K562 (cell line): ENCODE data around the gene DPH2. TPM values are rescaled to one million over a fixed set of nuclear protein-coding genes. Genes with fewer than 3 reads are reported as not detected.

Experiments
- CBX8 ChIP-seq: fragments of 200-600 bp; sonication (generic); IDR thresholded peaks from 2 replicates; pipeline ENCODE4 v1.6.1; 2012; ENCODE audit warnings: borderline replicate concordance, mixed run types, low read depth, mild to moderate bottlenecking, moderate library complexity, mixed read lengths, low read length, control low read depth, inconsistent platforms; ENCODE audit not compliant: poor library complexity, severe bottlenecking; ENCODE audit errors: extremely low read depth
- CEBPB ChIP-seq: fragments of 450-650 bp; IDR thresholded peaks from 2 replicates; pipeline ENCODE4 v1.6.1; 2016; ENCODE audit warnings: missing genetic modification characterization, missing compliant biosample characterization
- FOXK2 ChIP-seq, 2 experiments: fragments of 450-650 bp; IDR thresholded peaks in 1 of 2; conservative IDR thresholded peaks in 1 of 2; 2 replicates each; pipeline ENCODE4 v1.6.1; 2016; ENCODE audit warnings: low read depth in 2 of 2, mild to moderate bottlenecking in 1 of 2
- HNRNPH1 ChIP-seq: fragments of 200-400 bp; formaldehyde crosslinking; optimal IDR thresholded peaks from 2 replicates; pipeline ENCODE3; 2017; ENCODE audit warnings: low read depth, mild to moderate bottlenecking, low read length, moderate library complexity
- ILF3 ChIP-seq: fragments of 450-650 bp; IDR thresholded peaks from 2 replicates; pipeline ENCODE4 v1.6.1; 2018; ENCODE audit warnings: antibody characterized with exemption, mild to moderate bottlenecking, moderate library complexity, borderline replicate concordance
- JUN ChIP-seq, 2 experiments: sonication (generic) in 1 of 2; formaldehyde crosslinking in 1 of 2; IDR thresholded peaks; 2 replicates each; pipeline versions ENCODE4 v1.6.1 to v1.8.0; 2012 to 2022; ENCODE audit warnings: borderline replicate concordance in 2 of 2, mild to moderate bottlenecking in 2 of 2, improper control_type of control experiment in 1 of 2, low read depth in 1 of 2, low read length in 1 of 2, missing genetic modification reagents in 1 of 2
- KDM5B ChIP-seq: fragments of 200-600 bp; sonication (generic); IDR thresholded peaks from 2 replicates; pipeline ENCODE4 v1.6.1; 2012; ENCODE audit warnings: low read depth, mild to moderate bottlenecking, moderate library complexity, low read length, control low read depth, inconsistent platforms; ENCODE audit not compliant: insufficient replicate concordance
- L3MBTL2 ChIP-seq: fragments of 450-650 bp; IDR thresholded peaks from 2 replicates; pipeline ENCODE4 v1.6.1; 2016; ENCODE audit warnings: mild to moderate bottlenecking, moderate library complexity
- LCOR ChIP-seq: sonication (generic); formaldehyde crosslinking; IDR thresholded peaks from 2 replicates; pipeline ENCODE4 v1.8.0; 2022; ENCODE audit warnings: mild to moderate bottlenecking, missing genetic modification reagents
- MIER1 ChIP-seq: fragments of 450-650 bp; IDR thresholded peaks from 2 replicates; pipeline ENCODE4 v1.6.1; 2016; ENCODE audit warnings: antibody characterized with exemption, mild to moderate bottlenecking, low read depth
- MYBL2 ChIP-seq, 2 experiments: fragments of 450-650 bp in 1 of 2; sonication (generic) in 1 of 2; formaldehyde crosslinking in 1 of 2; IDR thresholded peaks; 2 replicates each; pipeline versions ENCODE4 v1.6.1 to v1.8.1; 2017 to 2022; ENCODE audit warnings: borderline replicate concordance in 1 of 2, inconsistent platforms in 1 of 2, low read depth in 1 of 2, mild to moderate bottlenecking in 1 of 2, missing genetic modification reagents in 1 of 2, moderate library complexity in 1 of 2
- MYNN ChIP-seq, 2 experiments: sonication (generic); formaldehyde crosslinking in 1 of 2; IDR thresholded peaks; 2 replicates each; pipeline versions ENCODE4 v1.5.0 to v1.6.1; 2016 to 2020; ENCODE audit warnings: antibody characterized with exemption in 1 of 2, missing genetic modification reagents in 1 of 2
- SAP30 ChIP-seq: fragments of 200-600 bp; sonication (generic); IDR thresholded peaks from 2 replicates; pipeline ENCODE4 v1.6.1; 2012; ENCODE audit warnings: borderline replicate concordance, low read depth, mild to moderate bottlenecking, moderate library complexity, low read length, control low read depth, inconsistent platforms; ENCODE audit not compliant: insufficient read depth, poor library complexity, severe bottlenecking
- SIN3A ChIP-seq, 2 experiments: fragments of 150-350 bp in 1 of 2; IDR thresholded peaks; 2 replicates each; pipeline ENCODE4 v1.6.1; 2011 to 2016; ENCODE audit warnings: borderline replicate concordance in 2 of 2, low read depth in 2 of 2, low read length in 2 of 2, mild to moderate bottlenecking in 2 of 2, moderate library complexity in 2 of 2; ENCODE audit not compliant: control insufficient read depth in 1 of 2
- SMAD4 ChIP-seq: fragments of 250-450 bp; sonication (Bioruptor Pico); conservative IDR thresholded peaks from 2 replicates; pipeline ENCODE4 v1.8.0; 2021; ENCODE audit warnings: inconsistent platforms, mild to moderate bottlenecking, moderate library complexity
- TAF1 ChIP-seq: IDR thresholded peaks from 2 replicates; pipeline ENCODE4 v1.6.1; 2011; ENCODE audit warnings: mild to moderate bottlenecking, low read length, moderate library complexity; ENCODE audit not compliant: insufficient read depth, control insufficient read depth, severe bottlenecking; ENCODE audit errors: extremely low read depth
- U2AF1 ChIP-seq: fragments of 200-400 bp; formaldehyde crosslinking; optimal IDR thresholded peaks from 2 replicates; pipeline ENCODE3; 2017; ENCODE audit warnings: mild to moderate bottlenecking, low read depth, low read length, moderate library complexity
- UBTF ChIP-seq, 2 experiments: IDR thresholded peaks; 2 replicates each; pipeline ENCODE4 v1.6.1; 2012; ENCODE audit warnings: improper control_type of control experiment in 2 of 2, low read depth in 2 of 2, low read length in 2 of 2, borderline replicate concordance in 1 of 2
- ZFX ChIP-seq: sonication (generic); formaldehyde crosslinking; IDR thresholded peaks from 2 replicates; pipeline ENCODE4 v1.8.0; 2022; ENCODE audit warnings: mild to moderate bottlenecking, missing genetic modification reagents, moderate library complexity
- ZNF24 ChIP-seq: fragments of 450-650 bp; IDR thresholded peaks from 2 replicates; pipeline ENCODE4 v1.6.1; 2016
- ZNF263 ChIP-seq: sonication (generic); formaldehyde crosslinking; IDR thresholded peaks from 2 replicates; pipeline ENCODE4 v1.8.0; 2022; ENCODE audit warnings: mild to moderate bottlenecking, missing genetic modification reagents, borderline replicate concordance
- ZNF583 ChIP-seq: fragments of 250-450 bp; sonication (Bioruptor Pico); IDR thresholded peaks from 2 replicates; pipeline ENCODE4 v1.4.0; 2020
- ZNF75A ChIP-seq: fragments of 450-650 bp; formaldehyde crosslinking; IDR thresholded peaks from 2 replicates; pipeline ENCODE4 v1.4.0; 2020; ENCODE audit warnings: mild to moderate bottlenecking
- ZNF764 ChIP-seq: fragments of 250-450 bp; sonication (Bioruptor Pico); IDR thresholded peaks from 2 replicates; pipeline ENCODE4 v1.4.0; 2020; ENCODE audit warnings: low read depth, mild to moderate bottlenecking, moderate library complexity
- polyA plus RNA-seq, 8 experiments: library from polyadenylated mRNA; depleted of rRNA in 4 of 8; stranded (reverse) in 5 of 8; unstranded in 3 of 8; fragments of >200 nt; fragmentation: Nextera tagmentation in 2 of 8; fragmentation: Illumina TruSeq in 1 of 8; extraction: Ambion mirVana in 2 of 8; extraction: Trizol in 1 of 8; gene quantifications; 2 replicates each; pipeline versions ENCODE4 v1.2.1 to v1.2.3, GENCODE V29; 2011 to 2014; ENCODE audit warnings: inconsistent platforms in 1 of 8, missing spikeins in 1 of 8
- total RNA-seq, 7 experiments: library from RNA; depleted of rRNA in 6 of 7; stranded (reverse); fragments of >200 nt in 6 of 7; fragmentation: Illumina TruSeq in 2 of 7; extraction: Trizol in 2 of 7; gene quantifications; 2 replicates each; pipeline versions ENCODE4 v1.2.1 to v1.2.3, GENCODE V29; 2011 to 2021; ENCODE audit warnings: low replicate concordance in 1 of 7

The DPH2 gene
- total and polyA plus RNA-seq, 9 of the 15 experiments (the other 6 are each of a cell fraction or from before 2014, with no cell fraction given): 17.9 to 94.1 (median 68.1) TPM

GRCh38 chr1:43979528-43980254 lies 9.9 kb downstream of the DPH2 start (continued):
- TF ChIP-seq TAF1 (peak; percentile 17), ZNF263 (no peak), UBTF (IDR thresholded peaks at IDR 0.05; ENCODE audit: borderline replicate concordance in 1 of 2, low read depth in 2 of 2, low read length in 2 of 2) (peak in 1 of 2 experiments; percentile 3; a peak in 1 of 4 replicates), ZFX (CRISPR knock-in tag) (0 out of 2 replicates have a peak, but pooled peaks have one; percentile 46), ZNF75A (CRISPR knock-in tag) (no peak), HNRNPH1 (no peak), ZNF24 (no peak), MIER1 (peak; percentile 20; the same call in 1 of the 2 replicates), CEBPB (no peak), ZNF764 (no peak), JUN (IDR thresholded peaks at IDR 0.05; ENCODE audit: borderline replicate concordance, low read depth, low read length) (peak; percentile 19; the same call in 1 of the 2 replicates), JUN (CRISPR knock-in tag; IDR thresholded peaks at IDR 0.05; ENCODE audit: borderline replicate concordance) (no peak), L3MBTL2 (peak; percentile 79), SMAD4 (CRISPR knock-in tag) (peak; percentile 40; the same call in 1 of the 2 replicates), KDM5B (peak; percentile 68), MYBL2 (IDR thresholded peaks at IDR 0.05; ENCODE audit: low read depth) (no peak), MYBL2 (CRISPR knock-in tag; IDR thresholded peaks at IDR 0.05; ENCODE audit: borderline replicate concordance) (no peak), CBX8 (no peak), ILF3 (no peak), SIN3A (IDR thresholded peaks at IDR 0.05; ENCODE audit: borderline replicate concordance in 2 of 2, control insufficient read depth in 1 of 2, low read depth in 2 of 2, low read length in 2 of 2) (peak; percentile 90), SAP30 (peak; percentile 90), ZNF583 (CRISPR knock-in tag) (no peak), LCOR (CRISPR knock-in tag) (no peak), U2AF1 (no peak), FOXK2 (conservative IDR thresholded peaks at IDR 0.05 in 1 of 2, IDR thresholded peaks at IDR 0.05 in 1 of 2; ENCODE audit: low read depth in 2 of 2) (peak in 1 of 2 experiments; percentile 50; a peak in 1 of 4 replicates), MYNN (IDR thresholded peaks at IDR 0.05) (0 out of 2 replicates have a peak, but pooled peaks have one; percentile 8), MYNN (CRISPR knock-in tag; IDR thresholded peaks at IDR 0.05) (no peak)
